Loucy (cell line): ENCODE results near the gene PLXNA2.

Experiments
- CTCF ChIP-seq: fragments of 200-600 bp; sonication (generic); conservative IDR thresholded peaks from 2 replicates; pipeline ENCODE4 v1.5.1; 2014; ENCODE audit warnings: mild to moderate bottlenecking, antibody characterized with exemption, low read length
- EZH2phosphoT487 ChIP-seq: fragments of 200-600 bp; IDR thresholded peaks from 2 replicates; pipeline ENCODE4 v1.6.1; 2018; ENCODE audit warnings: antibody characterized with exemption, mild to moderate bottlenecking, moderate library complexity, borderline replicate concordance

- TF ChIP-seq CTCF: no peak
- no peak for TF ChIP-seq EZH2phosphoT487
These were observed 10.2 kb downstream of the PLXNA2 start for GRCh38 chr1:208233978-208234377.
